ENCODE measurements around the gene KIR3DL2.
"Not testable (repeated sequence)": the region's sequence is repeated elsewhere in the genome, so short reads cannot be mapped to it uniquely, and the experiment has no call there.

KIR3DL2 gene

DNA sequence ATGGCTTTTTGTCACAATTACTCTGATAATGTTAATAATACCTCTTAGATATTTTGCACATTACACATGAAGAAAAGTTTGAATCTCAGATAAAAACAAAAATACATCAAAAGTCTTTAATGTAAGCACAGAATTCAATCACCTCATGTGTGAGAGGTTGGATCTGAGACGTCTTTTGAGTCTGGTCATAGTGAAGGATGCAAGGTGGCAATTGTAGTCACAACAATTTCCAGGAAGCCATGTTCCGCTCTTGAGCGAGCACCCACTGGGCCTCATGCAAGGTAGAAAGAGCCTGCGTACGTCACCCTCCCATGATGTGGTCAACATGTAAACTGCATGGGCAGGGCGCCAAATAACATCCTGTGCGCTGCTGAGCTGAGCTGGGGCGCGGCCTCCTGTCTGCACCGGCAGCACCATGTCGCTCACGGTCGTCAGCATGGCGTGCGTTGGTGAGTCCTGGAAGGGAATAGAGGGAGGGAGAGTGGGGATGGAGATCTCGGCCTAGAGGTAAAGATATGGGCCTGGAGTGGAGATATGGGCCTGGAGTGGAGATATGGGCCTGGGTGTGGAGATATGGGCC, at the start of gene KIR3DL2:
KIR3DL2 (plus strand) TSS at position 383 of the 580 bp plus-strand sequence; CDS start at position 416, 33 bp downstream.
- DNase-seq (ENCODE audit: low read depth) = not testable (repeated sequence)

DNA sequence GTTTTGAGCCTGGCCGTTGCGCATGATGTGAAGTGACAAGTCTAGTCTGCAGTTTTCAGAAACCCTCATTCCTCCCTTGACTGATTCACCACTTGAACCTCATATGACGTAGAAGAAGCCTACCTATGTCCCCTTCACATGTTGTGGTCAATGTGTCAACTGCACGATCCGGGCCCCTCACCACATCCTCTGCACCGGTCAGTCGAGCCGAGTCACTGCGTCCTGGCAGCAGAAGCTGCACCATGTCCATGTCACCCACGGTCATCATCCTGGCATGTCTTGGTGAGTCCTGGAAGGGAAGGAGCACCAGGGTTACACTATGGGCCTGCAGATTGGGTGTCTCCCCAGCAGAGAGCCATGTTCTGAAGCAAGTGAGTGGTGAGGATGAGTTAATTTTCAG, 46.8 kb upstream of the KIR3DL2 start, which contains the start of gene KIR2DL4:
KIR2DL4 (plus strand) TSS at position 201 of the 400 bp plus-strand sequence; CDS start at position 243, 42 bp downstream.
- no peak for DNase-seq (ENCODE audit: low read depth)

DNA sequence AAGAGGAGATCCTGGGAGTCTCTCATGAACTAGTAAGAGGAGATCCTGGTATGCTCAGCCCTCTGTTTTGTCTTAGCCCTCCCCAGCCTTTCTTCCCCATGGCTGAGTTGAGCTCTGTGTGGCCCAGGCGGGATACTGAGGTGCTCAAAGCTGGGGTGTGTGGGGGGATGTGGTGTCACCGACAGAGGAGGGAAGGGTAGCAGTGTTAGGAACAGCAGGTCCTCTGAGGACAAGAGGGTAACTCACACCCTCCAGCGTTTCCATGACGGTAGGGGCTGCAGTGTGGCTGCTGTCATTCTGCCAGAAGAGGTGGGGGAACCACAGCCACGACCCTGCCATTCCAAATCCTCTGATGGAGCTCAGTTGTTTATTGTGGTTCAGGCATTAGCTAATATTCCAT, 46.1 kb upstream of the KIR3DL2 start:
- DNase-seq (ENCODE audit: low read depth) = no peak

DNA sequence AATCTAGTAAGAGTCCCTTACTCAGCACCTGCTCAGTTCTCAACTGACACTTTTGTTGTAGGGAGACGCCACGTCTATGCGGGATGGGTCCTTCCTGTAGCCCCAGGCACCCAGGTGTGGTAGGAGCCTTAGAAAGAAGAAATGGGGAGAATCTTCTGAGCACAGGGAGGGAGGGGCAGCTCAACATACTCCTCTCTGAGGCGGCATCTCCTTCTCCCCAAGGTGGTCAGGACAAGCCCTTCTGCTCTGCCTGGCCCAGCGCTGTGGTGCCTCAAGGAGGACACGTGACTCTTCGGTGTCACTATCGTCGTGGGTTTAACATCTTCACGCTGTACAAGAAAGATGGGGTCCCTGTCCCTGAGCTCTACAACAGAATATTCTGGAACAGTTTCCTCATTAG, 45.7 kb upstream of the KIR3DL2 start:
- DNase-seq (ENCODE audit: low read depth) = no peak

DNA sequence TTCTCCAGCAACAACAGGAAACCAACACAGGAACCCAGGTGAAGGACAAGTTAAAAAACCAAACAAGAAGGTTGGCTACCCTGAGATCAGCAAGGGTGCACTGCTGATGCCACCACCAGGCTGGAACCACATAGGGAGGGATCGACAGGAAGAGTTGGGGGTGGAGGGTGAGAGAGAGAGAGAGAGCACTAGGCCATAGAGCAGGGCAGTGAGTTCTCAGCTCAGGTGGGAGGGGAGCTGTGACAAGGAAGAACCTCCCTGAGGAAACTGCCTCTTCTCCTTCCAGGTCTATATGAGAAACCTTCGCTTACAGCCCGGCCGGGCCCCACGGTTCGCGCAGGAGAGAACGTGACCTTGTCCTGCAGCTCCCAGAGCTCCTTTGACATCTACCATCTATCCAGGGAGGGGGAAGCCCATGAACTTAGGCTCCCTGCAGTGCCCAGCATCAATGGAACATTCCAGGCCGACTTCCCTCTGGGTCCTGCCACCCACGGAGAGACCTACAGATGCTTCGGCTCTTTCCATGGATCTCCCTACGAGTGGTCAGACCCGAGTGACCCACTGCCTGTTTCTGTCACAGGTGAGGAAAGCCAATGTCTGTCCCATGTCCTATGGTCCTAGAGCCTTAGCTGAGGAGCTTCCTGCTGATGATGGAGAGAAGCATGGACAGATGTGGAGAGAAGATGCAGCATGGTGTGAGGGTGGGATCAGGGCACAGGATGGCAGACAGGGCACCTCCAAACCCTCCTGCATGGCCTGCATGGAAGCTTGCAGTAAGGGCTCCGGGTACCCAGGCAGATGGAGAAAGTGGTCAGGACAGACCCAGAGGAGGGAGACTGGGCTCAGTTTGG, 44.4 kb upstream of the KIR3DL2 start:
- no peak for DNase-seq (ENCODE audit: low read depth)

GRCh38 chr19:54806516-54806838, 43.8 kb upstream of the KIR3DL2 start:
- DNase-seq (ENCODE audit: low read depth) = no peak

DNA sequence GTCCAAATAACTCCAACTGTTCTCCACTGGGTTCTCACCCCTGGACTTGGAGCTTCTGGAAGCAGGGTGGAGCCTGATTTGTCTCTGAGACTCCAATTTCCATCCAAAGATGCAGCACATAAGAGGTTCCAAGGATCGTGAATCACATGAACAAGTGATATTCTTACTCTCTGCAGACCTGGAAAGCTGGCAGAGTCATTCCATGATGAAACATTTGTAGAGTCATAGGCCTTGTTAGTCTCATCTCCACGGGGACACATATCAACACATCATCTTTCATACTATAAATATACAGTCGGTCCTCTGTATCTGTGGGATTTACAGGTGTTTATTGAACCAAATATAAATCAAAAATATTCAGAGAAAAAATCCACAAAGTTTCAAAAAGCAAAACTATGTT, 35.7 kb upstream of the KIR3DL2 start:
- DNase-seq (ENCODE audit: low read depth) = not testable (repeated sequence)

DNA sequence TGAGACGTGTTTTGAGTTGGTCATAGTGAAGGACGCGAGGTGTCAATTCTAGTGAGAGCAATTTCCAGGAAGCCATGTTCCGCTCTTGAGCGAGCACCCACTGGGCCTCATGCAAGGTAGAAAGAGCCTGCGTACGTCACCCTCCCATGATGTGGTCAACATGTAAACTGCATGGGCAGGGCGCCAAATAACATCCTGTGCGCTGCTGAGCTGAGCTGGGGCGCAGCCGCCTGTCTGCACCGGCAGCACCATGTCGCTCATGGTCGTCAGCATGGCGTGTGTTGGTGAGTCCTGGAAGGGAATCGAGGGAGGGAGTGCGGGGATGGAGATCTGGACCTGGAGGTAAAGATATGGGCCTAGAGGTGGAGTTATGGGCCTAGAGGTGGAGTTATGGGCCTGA, 34.0 kb upstream of the KIR3DL2 start, which contains the start of gene KIR3DL1:
KIR3DL1 (plus strand) TSS at position 218 of the 400 bp plus-strand sequence.
- DNase-seq (ENCODE audit: low read depth) = not testable (repeated sequence)

- DNase-seq (ENCODE audit: low read depth) = no peak
Measured at GRCh38 chr19:54817670-54818536, 32.3 kb upstream of the KIR3DL2 start.

GRCh38 chr19:54824416-54824815, 25.8 kb upstream of the KIR3DL2 start:
- not testable (repeated sequence) for DNase-seq (ENCODE audit: low read depth)

- not testable (repeated sequence) for DNase-seq (ENCODE audit: low read depth)
Measured at GRCh38 chr19:54825326-54825725, 24.9 kb upstream of the KIR3DL2 start.

DNA sequence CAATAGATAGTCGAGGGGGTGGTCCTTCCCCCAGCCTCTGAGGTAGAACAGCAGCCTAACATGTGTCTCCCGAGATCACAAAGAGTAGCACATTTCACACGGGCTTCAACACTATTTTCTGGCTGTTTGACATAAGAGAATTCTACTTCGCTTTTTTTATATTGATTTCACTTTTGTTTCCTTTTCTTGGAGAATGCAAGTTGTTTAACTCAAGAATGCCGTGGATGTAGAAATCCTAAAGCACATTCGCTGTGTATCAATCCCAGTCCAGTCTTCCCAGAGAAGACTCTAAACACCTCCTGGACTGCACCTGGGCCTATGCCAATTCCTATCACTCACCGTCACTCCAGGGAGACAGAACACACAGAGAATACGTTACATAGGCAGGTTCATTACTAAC, 22.2 kb upstream of the KIR3DL2 start:
- DNase-seq (ENCODE audit: low read depth) = not testable (repeated sequence)

DNA sequence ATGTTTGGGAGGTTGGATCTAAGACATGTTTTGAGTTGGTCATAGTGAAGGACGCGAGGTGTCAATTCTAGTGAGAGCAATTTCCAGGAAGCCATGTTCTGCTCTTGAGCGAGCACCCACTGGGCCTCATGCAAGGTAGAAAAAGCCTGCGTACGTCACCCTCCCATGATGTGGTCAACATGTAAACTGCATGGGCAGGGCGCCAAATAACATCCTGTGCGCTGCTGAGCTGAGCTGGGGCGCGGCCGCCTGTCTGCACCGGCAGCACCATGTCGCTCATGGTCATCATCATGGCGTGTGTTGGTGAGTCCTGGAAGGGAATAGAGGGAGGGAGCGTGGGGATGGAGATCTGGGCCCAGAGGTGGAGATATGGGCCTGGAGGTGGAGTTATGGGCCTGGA, 17.7 kb upstream of the KIR3DL2 start, which contains the start of gene KIR2DS4:
KIR2DS4 (plus strand) TSS at position 181 of the 400 bp plus-strand sequence.
- DNase-seq (ENCODE audit: low read depth) = not testable (repeated sequence)

GRCh38 chr19:54835126-54835525, 15.1 kb upstream of the KIR3DL2 start:
- DNase-seq (ENCODE audit: low read depth) = not testable (repeated sequence)

- not testable (repeated sequence) for DNase-seq (ENCODE audit: low read depth)
Measured at GRCh38 chr19:54837522-54837921, 12.7 kb upstream of the KIR3DL2 start.

DNA sequence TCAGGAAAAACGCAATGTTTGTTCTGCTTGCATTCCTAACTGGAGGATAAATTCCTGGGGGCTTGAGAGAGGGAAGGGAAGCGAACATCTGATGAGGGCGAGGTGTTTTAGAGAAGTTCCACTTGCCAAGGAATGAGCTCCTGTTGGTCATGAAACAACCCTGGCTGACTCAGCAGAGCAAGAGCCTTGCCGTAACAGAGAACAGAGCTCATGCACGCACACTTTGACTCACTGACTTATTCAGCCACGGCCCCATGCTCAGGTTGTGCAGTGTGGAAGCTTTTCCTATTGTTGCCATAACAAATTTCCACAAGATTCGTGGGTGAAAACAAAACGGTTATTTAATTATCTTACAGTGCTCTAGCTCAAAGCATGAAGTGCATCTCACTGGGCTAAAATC, 7.1 kb upstream of the KIR3DL2 start:
- DNase-seq (ENCODE audit: low read depth) = not testable (repeated sequence)

DNA sequence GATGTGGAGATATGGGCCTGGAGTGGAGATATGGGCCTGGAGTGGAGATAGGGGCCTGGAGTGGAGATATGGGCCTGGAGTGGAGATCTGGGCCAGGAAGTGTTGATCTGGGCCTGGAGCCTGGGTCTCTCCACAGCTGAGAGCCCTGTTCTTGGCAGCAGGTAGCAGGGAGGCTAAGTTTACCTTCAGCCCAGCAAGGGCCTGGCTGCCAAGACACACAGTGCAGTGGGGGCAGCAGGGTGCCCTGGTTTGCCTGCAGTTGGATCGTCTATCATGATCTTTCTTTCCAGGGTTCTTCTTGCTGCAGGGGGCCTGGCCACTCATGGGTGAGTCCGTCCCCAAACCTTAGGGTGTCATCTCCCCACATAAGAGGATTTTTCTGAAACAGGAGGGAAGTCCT, 687 bp downstream of the KIR3DL2 start:
- DNase-seq (ENCODE audit: low read depth) = no peak

DNA sequence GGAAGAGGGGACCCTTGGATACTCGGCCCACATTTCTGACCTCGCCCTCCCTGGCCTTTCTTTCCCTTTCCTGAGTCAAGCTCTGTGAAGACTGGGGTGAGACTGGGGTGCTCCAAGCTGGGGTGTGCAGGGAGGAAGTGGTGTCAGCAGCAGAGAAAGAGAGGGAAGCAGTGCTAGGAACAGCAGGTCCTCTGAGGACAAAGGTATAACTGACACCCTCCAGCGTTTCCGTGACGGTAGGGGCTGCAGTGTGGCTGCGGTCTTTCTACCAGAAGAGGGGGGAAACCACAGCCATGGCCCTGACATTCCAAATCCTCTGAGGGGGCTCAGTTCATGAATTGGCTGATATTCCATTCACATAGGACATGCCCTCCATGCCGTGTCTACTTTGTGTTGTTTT, 1.1 kb downstream of the KIR3DL2 start:
- no peak for DNase-seq (ENCODE audit: low read depth)

DNA sequence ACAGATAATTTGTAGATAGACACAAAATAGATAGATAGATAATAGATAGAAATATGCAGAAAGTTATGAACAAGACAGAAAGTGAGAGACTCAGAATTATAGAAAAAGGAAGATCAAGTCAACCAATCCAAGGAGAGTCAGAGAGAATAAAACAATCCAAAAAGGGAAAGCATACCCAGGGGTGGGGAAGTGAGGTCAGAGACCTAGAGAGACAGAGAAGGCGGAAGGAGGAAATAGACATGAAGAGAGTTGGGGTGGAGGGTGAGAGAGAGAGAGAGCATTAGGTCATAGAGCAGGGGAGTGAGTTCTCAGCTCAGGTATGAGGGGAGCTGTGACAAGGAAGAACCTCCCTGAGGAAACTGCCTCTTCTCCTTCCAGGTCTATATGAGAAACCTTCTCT, 5.0 kb downstream of the KIR3DL2 start:
- not testable (repeated sequence) for DNase-seq (ENCODE audit: low read depth)

DNA sequence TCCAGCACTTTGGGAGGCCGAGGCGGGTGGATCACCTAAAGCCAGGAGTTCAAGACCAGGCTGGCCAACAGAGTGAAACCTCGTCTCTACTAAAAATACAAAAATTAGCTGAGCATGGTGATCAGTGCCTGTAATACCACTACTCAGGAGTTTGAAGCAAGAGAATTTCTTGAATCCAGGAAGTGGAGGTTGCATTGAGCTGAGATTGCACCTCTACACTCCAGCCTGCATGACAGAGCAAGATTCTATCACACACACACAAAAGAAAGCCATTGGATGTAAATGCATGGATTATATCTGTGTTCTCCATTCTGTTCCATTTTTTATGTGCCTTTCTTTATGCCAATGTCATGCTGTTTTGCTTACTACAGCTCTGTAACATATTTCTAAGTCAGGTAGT, 8.2 kb downstream of the KIR3DL2 start:
- DNase-seq (ENCODE audit: low read depth) = not testable (repeated sequence)

DNA sequence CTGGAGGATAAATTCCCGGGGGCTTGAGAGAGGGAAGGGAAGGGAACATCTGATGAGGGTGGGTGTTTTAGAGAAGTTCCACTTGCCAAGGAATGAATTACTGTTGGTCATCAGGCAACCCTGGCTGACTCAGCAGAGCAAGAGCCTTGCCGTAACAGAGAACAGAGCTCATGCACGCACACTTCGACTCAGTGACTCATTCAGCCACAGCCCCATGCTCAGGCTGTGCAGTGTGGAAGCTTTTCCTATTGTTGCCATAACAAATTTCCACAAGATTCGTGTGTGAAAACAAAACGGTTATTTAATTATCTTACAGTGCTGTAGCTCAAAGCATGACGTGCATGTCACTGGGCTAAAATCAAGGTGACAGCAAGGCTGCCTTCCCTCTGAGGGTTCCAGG, 9.2 kb downstream of the KIR3DL2 start:
- DNase-seq (ENCODE audit: low read depth) = not testable (repeated sequence)

DNA sequence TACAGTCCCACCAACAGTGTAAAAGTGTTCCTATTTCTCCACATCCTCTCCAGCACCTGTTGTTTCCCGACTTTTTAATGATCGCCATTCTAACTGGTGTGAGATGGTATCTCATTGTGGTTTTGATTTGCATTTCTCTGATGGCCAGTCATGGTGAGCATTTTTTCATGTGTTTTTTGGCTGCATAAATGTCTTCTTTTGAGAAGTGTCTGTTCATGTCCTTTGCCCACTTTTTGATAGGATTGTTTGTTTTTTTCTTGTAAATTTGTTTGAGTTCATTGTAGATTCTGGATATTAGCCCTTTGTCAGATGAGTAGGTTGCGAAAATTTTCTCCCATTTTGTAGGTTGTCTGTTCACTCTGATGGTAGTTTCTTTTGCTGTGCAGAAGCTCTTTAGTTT, 13.2 kb downstream of the KIR3DL2 start:
- DNase-seq (ENCODE audit: low read depth) = not testable (repeated sequence)
